ENCODE data around the gene DPH5. TPM values are rescaled to one million over a fixed set of nuclear protein-coding genes. Genes with fewer than 3 reads are reported as not detected.
"Not testable (repeated sequence)": the region's sequence is repeated elsewhere in the genome, so short reads cannot be mapped to it uniquely, and the experiment has no call there.

The DPH5 gene
- 69.4 and 72.1 TPM in 2 replicates for total RNA-seq
- long read RNA-seq, transcript DPH5-211 (8 exons, 1,034 nt): minor isoform, 9 of 152 reads
- long read RNA-seq, transcript DPH5-201 (8 exons, 1,143 nt): minor isoform, 10 of 152 reads
- long read RNA-seq, transcript DPH5-203 (8 exons, 1,316 nt): major isoform, 94 of 152 reads
- long read RNA-seq, partial matches to known transcripts: 2 of 152 reads
- long read RNA-seq, other reads (novel, unspliced or antisense): 35 of 152 reads

- TF ChIP-seq CTCF (conservative IDR thresholded peaks at IDR 0.05): no peak
- peaks cover 39% of the 10 kb centered on the region for H3K4me1 Mint-ChIP-seq
- peak within 1 kb of the TSS; percentile 99 for H3K4me3 Mint-ChIP-seq
- no peaks in the 10 kb centered on the region for H3K27me3 Mint-ChIP-seq (ENCODE audit: low read depth)
- peak; percentile 89 for DNase-seq (ENCODE audit: low read depth, low spot score)
- H3K36me3 Mint-ChIP-seq (ENCODE audit: low read depth): peaks cover 12% of the 10 kb centered on the region
- peak within 1 kb of the TSS; percentile 100 for H3K27ac Mint-ChIP-seq (ENCODE audit: unreplicated experiment)
- H3K9me3 Mint-ChIP-seq: no peaks in the 10 kb centered on the region
These were observed at the start of gene DPH5 for GRCh38 chr1:101025657-101026429. Gene DPH5, minus strand, starts transcription at chr1:101025784. Its CDS starts 341 bp downstream, at chr1:101025443.

GRCh38 chr1:101073836-101074235 is 48.3 kb upstream of the DPH5 start:
- Mint-ChIP-seq H3K4me3 (no peak overlapping the region), H3K4me1 (peaks cover 35% of the 10 kb centered on the region), H3K27ac (ENCODE audit: unreplicated experiment) (no peak overlapping the region), H3K27me3 (ENCODE audit: low read depth) (no peaks in the 10 kb centered on the region), H3K9me3 (no peaks in the 10 kb centered on the region), H3K36me3 (ENCODE audit: low read depth) (peaks cover 21% of the 10 kb centered on the region)
- DNase-seq (ENCODE audit: low read depth, low spot score): no peak
- TF ChIP-seq CTCF (conservative IDR thresholded peaks at IDR 0.05): no peak

GRCh38 chr1:101071470-101071891 is 45.9 kb upstream of the DPH5 start:
- no peaks in the 10 kb centered on the region for H3K9me3 Mint-ChIP-seq
- peaks cover 42% of the 10 kb centered on the region for H3K4me1 Mint-ChIP-seq
- DNase-seq (ENCODE audit: low read depth, low spot score): no peak
- peaks cover 8% of the 10 kb centered on the region for H3K36me3 Mint-ChIP-seq (ENCODE audit: low read depth)
- no peaks in the 10 kb centered on the region for H3K27me3 Mint-ChIP-seq (ENCODE audit: low read depth)
- H3K27ac Mint-ChIP-seq (ENCODE audit: unreplicated experiment): peak overlapping the region; percentile 89
- no peak for TF ChIP-seq CTCF (conservative IDR thresholded peaks at IDR 0.05)
- peak overlapping the region; percentile 50 for H3K4me3 Mint-ChIP-seq

GRCh38 chr1:101069158-101069557 is 43.6 kb upstream of the DPH5 start:
- no peaks in the 10 kb centered on the region for H3K9me3 Mint-ChIP-seq
- peak overlapping the region; percentile 20 for H3K27ac Mint-ChIP-seq (ENCODE audit: unreplicated experiment)
- no peaks in the 10 kb centered on the region for H3K27me3 Mint-ChIP-seq (ENCODE audit: low read depth)
- DNase-seq (ENCODE audit: low read depth, low spot score): no peak
- no peak for TF ChIP-seq CTCF (conservative IDR thresholded peaks at IDR 0.05)
- H3K36me3 Mint-ChIP-seq (ENCODE audit: low read depth): peaks cover 3% of the 10 kb centered on the region
- peak overlapping the region; percentile 81 for H3K4me3 Mint-ChIP-seq
- H3K4me1 Mint-ChIP-seq: peaks cover 55% of the 10 kb centered on the region

- not testable (repeated sequence) for H3K27ac Mint-ChIP-seq (ENCODE audit: unreplicated experiment); H3K36me3 Mint-ChIP-seq (ENCODE audit: low read depth); H3K4me3 Mint-ChIP-seq; DNase-seq (ENCODE audit: low read depth, low spot score); H3K9me3 Mint-ChIP-seq; H3K27me3 Mint-ChIP-seq (ENCODE audit: low read depth)
- H3K4me1 Mint-ChIP-seq: peaks cover 58% of the 10 kb centered on the region
These were observed 41.4 kb upstream of the DPH5 start for GRCh38 chr1:101066937-101067335.

All from neural crest cell (in vitro differentiated cells).